ENCODE measurements around the gene TBC1D5. TPM values are rescaled to one million over a fixed set of nuclear protein-coding genes. Genes with fewer than 3 reads are reported as not detected.

The TBC1D5 gene
- total and polyA plus RNA-seq, 2 of the 8 experiments (the other 6 are each of a cell fraction or from before 2014, with no cell fraction given), result 11.0 to 22.9 TPM

GRCh38 chr3:17322106-17322793 lies 420.2 kb downstream of the TBC1D5 start:
- Histone ChIP-seq H3K14ac (ENCODE audit: insufficient read length) (no peak overlapping the region), H3K23me2 (ENCODE audit: low read depth, low read length) (no peaks in the 10 kb centered on the region), H4K8ac (ENCODE audit: extremely low read depth, insufficient read depth, low read length) (no peak overlapping the region), H2BK12ac (ENCODE audit: low read depth, low read length) (no peak overlapping the region), H3K18ac (ENCODE audit: extremely low read depth, low read length) (no peak overlapping the region), H3K79me2 (ENCODE audit: control insufficient read depth in 1 of 2, insufficient read depth in 2 of 2, low read length in 2 of 2) (no peaks in the 10 kb centered on the region), H3K9me3 (ENCODE audit: insufficient read depth in 2 of 2, low read depth in 1 of 2, low read length in 1 of 2) (no peaks in the 10 kb centered on the region), H3K4ac (replicated peaks; ENCODE audit: insufficient read length, low read depth, low read length) (no peak overlapping the region), H3K56ac (replicated peaks; ENCODE audit: insufficient read length, low read depth, low read length) (no peak overlapping the region), H3K4me3 (ENCODE audit: extremely low read depth in 1 of 4, insufficient read depth in 2 of 4, low read depth in 3 of 4, low read length in 4 of 4) (no peak overlapping the region), H3K27ac (ENCODE audit: low read depth, low read length) (no peak overlapping the region), H3K23ac (ENCODE audit: insufficient read length) (no peak overlapping the region), H4K91ac (replicated peaks; ENCODE audit: insufficient read length, low read length) (no peak overlapping the region), H3K9ac (replicated peaks in 1 of 4; ENCODE audit: extremely low read depth in 1 of 4, low read depth in 3 of 4, low read length in 3 of 4) (no peak overlapping the region), H2AK5ac (ENCODE audit: low read depth, low read length) (no peak overlapping the region), H2BK5ac (ENCODE audit: low read depth, low read length) (no peak overlapping the region), H3K4me2 (ENCODE audit: insufficient read depth in 1 of 2, low read depth in 2 of 2, low read length in 2 of 2) (no peak overlapping the region), H3K79me1 (ENCODE audit: low read depth, low read length) (no peaks in the 10 kb centered on the region), H3K4me1 (replicated peaks in 1 of 4; ENCODE audit: control insufficient read depth in 3 of 4, insufficient read depth in 4 of 4, low read length in 3 of 4) (no peaks in the 10 kb centered on the region), H2AFZ (ENCODE audit: low read length) (no peak overlapping the region), H4K5ac (ENCODE audit: insufficient read length, low read depth, low read length) (no peak overlapping the region), H2BK20ac (ENCODE audit: low read length) (no peak overlapping the region), H2BK15ac (ENCODE audit: low read length) (no peak overlapping the region), H4K20me1 (replicated peaks in 1 of 2; ENCODE audit: control insufficient read depth in 1 of 2, insufficient read depth in 2 of 2, low read length in 2 of 2) (no peaks in the 10 kb centered on the region), H2BK120ac (replicated peaks; ENCODE audit: low read depth, low read length) (no peak overlapping the region), H3K27me3 (replicated peaks in 1 of 4; ENCODE audit: control insufficient read depth in 3 of 4, extremely low read depth in 1 of 4, insufficient read depth in 3 of 4, low read length in 3 of 4) (no peaks in the 10 kb centered on the region), H3K36me3 (ENCODE audit: control insufficient read depth in 2 of 4, insufficient read depth in 4 of 4, low read length in 3 of 4) (no peaks in the 10 kb centered on the region)
- DNase-seq (ENCODE audit: low read depth in 1 of 2, low spot score in 2 of 2) (no peak), FAIRE-seq (no peak)
- ChIA-PET POLR2A (ENCODE audit: partially characterized antibody) (no interaction called here), CTCF (ENCODE audit: partially characterized antibody) (interaction anchor here (1.5 kb wide), 1 partner anchor 19 kb away, joined by 4 read pairs; no protein-coding TSS in a partner anchor)
- 83% methylated on average over 5 of the region's 5 CpGs; no CpG with 5 or more reads in 1 of the 2 experiments for WGBS, 2 experiments (ENCODE audit: extremely low coverage in 1 of 2, insufficient coverage in 1 of 2, insufficient read length in 1 of 2, insufficient replicate concordance in 2 of 2, low coverage in 1 of 2, low lambda C conversion rate in 2 of 2, missing lambda C conversion rate in 1 of 2)
- TF ChIP-seq CHD2 (IDR thresholded peaks at IDR 0.05; ENCODE audit: low read length) (no peak), ATF2 (IDR thresholded peaks at IDR 0.05; ENCODE audit: low read length) (no peak), CBX8 (IDR thresholded peaks at IDR 0.05; ENCODE audit: borderline replicate concordance, low read depth, low read length) (no peak), KDM1A (IDR thresholded peaks at IDR 0.05; ENCODE audit: borderline replicate concordance, low read length) (no peak), ZNF274 (IDR thresholded peaks at IDR 0.05; ENCODE audit: borderline replicate concordance, extremely low read depth, low read length) (no peak), RAD21 (IDR thresholded peaks at IDR 0.05 in 1 of 2, conservative IDR thresholded peaks at IDR 0.05 in 1 of 2; ENCODE audit: low read depth in 2 of 2, low read length in 2 of 2) (no peak), SP1 (IDR thresholded peaks at IDR 0.05; ENCODE audit: low read depth, low read length) (no peak)
- TF ChIP-seq, protein P1, sequence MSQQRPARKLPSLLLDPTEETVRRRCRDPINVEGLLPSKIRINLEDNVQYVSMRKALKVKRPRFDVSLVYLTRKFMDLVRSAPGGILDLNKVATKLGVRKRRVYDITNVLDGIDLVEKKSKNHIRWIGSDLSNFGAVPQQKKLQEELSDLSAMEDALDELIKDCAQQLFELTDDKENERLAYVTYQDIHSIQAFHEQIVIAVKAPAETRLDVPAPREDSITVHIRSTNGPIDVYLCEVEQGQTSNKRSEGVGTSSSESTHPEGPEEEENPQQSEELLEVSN (IDR thresholded peaks at IDR 0.05), result no peak
